Thyroid gland (tissue), 4 donors: ENCODE measurements around the gene CEP120. TPM values are rescaled to one million over a fixed set of nuclear protein-coding genes. Genes with fewer than 3 reads are reported as not detected.
"Not testable (repeated sequence)": the region's sequence is repeated elsewhere in the genome, so short reads cannot be mapped to it uniquely, and the experiment has no call there.

ENCODE experiments used
- DNase-seq, 2 donors: peaks; one replicate each; pipeline ENCODE4 v3.0.0-alpha.2; 2019
- H3K27ac ChIP-seq, 3 donors: fragments of 200-600 bp; sonication (generic); 1 replicate in 2 of 3; 2 replicates in 1 of 3; pipeline ENCODE4 v1.5.1; 2016 to 2019; ENCODE audit warnings: mild to moderate bottlenecking in 1 of 3, moderate library complexity in 1 of 3
- H3K27me3 ChIP-seq: fragments of 200-600 bp; sonication (generic); one replicate; pipeline ENCODE4 v1.5.1; 2019
- H3K36me3 ChIP-seq, 2 donors: fragments of 200-600 bp; sonication (generic); one replicate each; pipeline ENCODE4 v1.5.1; 2016 to 2019
- H3K4me1 ChIP-seq, 2 donors: fragments of 200-600 bp; sonication (generic); one replicate each; pipeline ENCODE4 v1.5.1; 2017 to 2019
- H3K4me3 ChIP-seq, 3 donors: fragments of 200-600 bp; sonication (generic); replicated peaks in 1 of 3; 1 replicate in 2 of 3; 2 replicates in 1 of 3; pipeline ENCODE4 v1.5.1; 2016; ENCODE audit warnings: mild to moderate bottlenecking in 1 of 3
- H3K9me3 ChIP-seq: fragments of 200-600 bp; sonication (generic); one replicate; pipeline ENCODE4 v1.5.1; 2017
- CTCF ChIP-seq, 6 experiments: fragments of 200-600 bp in 3 of 6; fragments of 450-650 bp in 3 of 6; sonication (generic) in 3 of 6; IDR thresholded peaks; one replicate each; pipeline ENCODE4 v1.5.1; 2016 to 2019; ENCODE audit warnings: antibody characterized with exemption in 6 of 6, mild to moderate bottlenecking in 2 of 6, inconsistent platforms in 1 of 6, moderate library complexity in 1 of 6
- POLR2A ChIP-seq, 2 donors: fragments of 450-650 bp; IDR thresholded peaks; one replicate each; pipeline ENCODE4 v1.6.1; 2017; ENCODE audit warnings: antibody characterized with exemption in 2 of 2, mild to moderate bottlenecking in 2 of 2, moderate library complexity in 1 of 2
- WGBS, 2 donors: methylation state at CpG; one replicate each; pipeline ENCODE4 v1.1.5; 2017; 5-methylcytosine and 5-hydroxymethylcytosine counted together
- intact Hi-C: fragments of 100-400 bp; cut with DNase I; formaldehyde crosslinking; loops from one replicate; pipeline ENCODE4 v1.15.1; 2023
- total RNA-seq, 4 donors: library from RNA; depleted of rRNA; stranded (reverse); fragments of >200 nt; gene quantifications; one replicate each; pipeline ENCODE4 v1.2.3, GENCODE V29; 2016

Gene CEP120
- total RNA-seq, 4 donors from 2014 or later, result 21.7 to 32.0 (median 23.6) TPM

GRCh38 chr5:123350742-123351141 lies 72.5 kb downstream of the CEP120 start:
- Histone ChIP-seq H3K4me1 (peaks cover 0 to 13% of the 10 kb centered on the region in 2 donors), H3K27me3 (no peaks in the 10 kb centered on the region), H3K27ac (no peak overlapping the region), H3K4me3 (no peak overlapping the region), H3K9me3 (no peaks in the 10 kb centered on the region), H3K36me3 (no peaks in the 10 kb centered on the region)
- TF ChIP-seq POLR2A (IDR thresholded peaks at IDR 0.05) (no peak), CTCF (IDR thresholded peaks at IDR 0.05) (no peak)
- DNase-seq, result no peak
- WGBS, 2 donors, result 90 to 98% methylated on average over 1 of the region's 1 CpG
- intact Hi-C loops, result no loop called here

GRCh38 chr5:123344816-123345426 lies 78.3 kb downstream of the CEP120 start:
- Histone ChIP-seq H3K27me3 (no peaks in the 10 kb centered on the region), H3K36me3 (no peaks in the 10 kb centered on the region), H3K4me3 (no peak overlapping the region), H3K9me3 (no peaks in the 10 kb centered on the region), H3K4me1 (peaks cover 4 to 13% of the 10 kb centered on the region in 2 donors), H3K27ac (no peak overlapping the region)
- peak; percentile 18 to 30 for DNase-seq
- intact Hi-C loops, result no loop called here
- 53 to 54% methylated on average over 4 of the region's 4 CpGs for WGBS, 2 donors
- TF ChIP-seq POLR2A (IDR thresholded peaks at IDR 0.05) (no peak), CTCF (IDR thresholded peaks at IDR 0.05) (peak; percentile 18 to 70 (median 61))

- intact Hi-C loops, result no loop called here
- no peaks in the 10 kb centered on the region for H3K36me3 ChIP-seq
- DNase-seq, result no peak
- WGBS, 2 donors, result 74 to 79% methylated on average over 2 of the region's 2 CpGs
- no peak overlapping the region for H3K4me3 ChIP-seq
- TF ChIP-seq CTCF (IDR thresholded peaks at IDR 0.05) (no peak), POLR2A (IDR thresholded peaks at IDR 0.05) (no peak)
- H3K27ac ChIP-seq, result no peak overlapping the region
- H3K27me3 ChIP-seq, result no peaks in the 10 kb centered on the region
- H3K4me1 ChIP-seq, result peaks cover 1 to 4% of the 10 kb centered on the region in 2 donors
- H3K9me3 ChIP-seq, result no peaks in the 10 kb centered on the region
Measured at GRCh38 chr5:123340928-123341327, 82.3 kb downstream of the CEP120 start.

- H3K4me1 ChIP-seq, H3K4me3 ChIP-seq, H3K27me3 ChIP-seq, DNase-seq, H3K9me3 ChIP-seq, intact Hi-C loops, H3K27ac ChIP-seq, H3K36me3 ChIP-seq: not testable (repeated sequence)
- 84 to 85% methylated on average over 9 of the region's 9 CpGs for WGBS, 2 donors
Measured at GRCh38 chr5:123308377-123308776, 114.8 kb downstream of the CEP120 start.

- DNase-seq, result no peak
- WGBS, 2 donors, result 88 to 94% methylated on average over 4 of the region's 4 CpGs
- Histone ChIP-seq H3K4me1 (no peaks in the 10 kb centered on the region), H3K27ac (no peak overlapping the region), H3K9me3 (no peaks in the 10 kb centered on the region), H3K36me3 (no peaks in the 10 kb centered on the region), H3K27me3 (no peaks in the 10 kb centered on the region), H3K4me3 (no peak overlapping the region)
- no peak for TF ChIP-seq CTCF (IDR thresholded peaks at IDR 0.05)
- intact Hi-C loops, result no loop called here
Measured at GRCh38 chr5:123305751-123306150, 117.5 kb downstream of the CEP120 start.
